Fibroblast of lung (primary cell): ENCODE results near the gene PIP4K2A. TPM values are rescaled to one million over a fixed set of nuclear protein-coding genes. Genes with fewer than 3 reads are reported as not detected.

Experiments
- DNase-seq, 2 donors: peaks; one replicate each; pipeline versions ENCODE4 v3.0.0 to v3.0.0-alpha.2; 2010; ENCODE audit warnings: low read depth in 2 of 2
- H2AFZ ChIP-seq: 2 replicates; pipeline ENCODE4 v1.5.1; 2012; ENCODE audit warnings: low read length, control low read depth, inconsistent platforms
- H3K27ac ChIP-seq: 2 replicates; pipeline ENCODE4 v1.5.1; 2011; ENCODE audit warnings: low read length, control low read depth; ENCODE audit not compliant: insufficient read depth
- H3K27me3 ChIP-seq: 2 replicates; pipeline ENCODE4 v1.5.1; 2011; ENCODE audit warnings: mild to moderate bottlenecking, low read length; ENCODE audit not compliant: control insufficient read depth, insufficient read depth
- H3K36me3 ChIP-seq: 2 replicates; pipeline ENCODE4 v1.5.1; 2011; ENCODE audit warnings: low read length; ENCODE audit not compliant: control insufficient read depth, insufficient read depth
- H3K4me1 ChIP-seq: 2 replicates; pipeline ENCODE4 v1.5.1; 2011; ENCODE audit warnings: low read length; ENCODE audit not compliant: control insufficient read depth, insufficient read depth; ENCODE audit errors: extremely low read depth
- H3K4me2 ChIP-seq: 2 replicates; pipeline ENCODE4 v1.5.1; 2011; ENCODE audit warnings: low read length, control low read depth; ENCODE audit not compliant: insufficient read depth; ENCODE audit errors: extremely low read depth
- H3K4me3 ChIP-seq, 4 experiments: fragments of 200-600 bp in 1 of 4; sonication (generic) in 1 of 4; replicated peaks in 1 of 4; 2 replicates each; pipeline ENCODE4 v1.5.1; 2011 to 2016; ENCODE audit warnings: low read length in 4 of 4, low read depth in 3 of 4, mild to moderate bottlenecking in 3 of 4, control low read depth in 2 of 4, inconsistent platforms in 1 of 4, mixed read lengths in 1 of 4; ENCODE audit not compliant: insufficient read depth in 1 of 4; ENCODE audit errors: control extremely low read depth in 1 of 4
- H3K79me2 ChIP-seq: 2 replicates; pipeline ENCODE4 v1.5.1; 2012; ENCODE audit warnings: mild to moderate bottlenecking, low read length, inconsistent platforms; ENCODE audit not compliant: control insufficient read depth, insufficient read depth
- H3K9ac ChIP-seq: 2 replicates; pipeline ENCODE4 v1.5.1; 2011; ENCODE audit warnings: mild to moderate bottlenecking, low read length, control low read depth; ENCODE audit not compliant: insufficient read depth
- H3K9me3 ChIP-seq: 2 replicates; pipeline ENCODE4 v1.5.1; 2012; ENCODE audit warnings: low read depth, low read length; ENCODE audit not compliant: control insufficient read depth, insufficient read depth
- H4K20me1 ChIP-seq: 2 replicates; pipeline ENCODE4 v1.5.1; 2011; ENCODE audit warnings: low read length; ENCODE audit not compliant: control insufficient read depth, insufficient read depth; ENCODE audit errors: extremely low read depth
- EZH2 ChIP-seq: IDR thresholded peaks from 2 replicates; pipeline ENCODE4 v1.5.1; 2012; ENCODE audit warnings: low read length, control low read depth, mild to moderate bottlenecking; ENCODE audit errors: missing control alignments
- polyA plus RNA-seq, 2 donors: library from polyadenylated mRNA; depleted of rRNA in 1 of 2; stranded (reverse) in 1 of 2; unstranded in 1 of 2; fragments of >200 nt; gene quantifications; 2 replicates each; pipeline ENCODE4 v1.2.1, GENCODE V29; 2011 to 2012; ENCODE audit warnings: missing spikeins in 1 of 2
- total RNA-seq: library from RNA; depleted of rRNA; stranded (reverse); fragments of >200 nt; gene quantifications from 2 replicates; pipeline ENCODE4 v1.2.1, GENCODE V29; 2014
- TF ChIP-seq, protein P1 (sequence below), 2 donors: IDR thresholded peaks in 1 of 2; conservative IDR thresholded peaks in 1 of 2; 1 replicate in 1 of 2; 2 replicates in 1 of 2; pipeline ENCODE4 v1.5.1; 2011 to 2012; ENCODE audit warnings: low read length in 2 of 2, control low read depth in 1 of 2, inconsistent platforms in 1 of 2, low read depth in 1 of 2, mild to moderate bottlenecking in 1 of 2

Gene PIP4K2A
- total and polyA plus RNA-seq, 2 donors (not counting 1 experiment from before 2014, with no cell fraction given), result 28.5 to 40.0 TPM

DNA sequence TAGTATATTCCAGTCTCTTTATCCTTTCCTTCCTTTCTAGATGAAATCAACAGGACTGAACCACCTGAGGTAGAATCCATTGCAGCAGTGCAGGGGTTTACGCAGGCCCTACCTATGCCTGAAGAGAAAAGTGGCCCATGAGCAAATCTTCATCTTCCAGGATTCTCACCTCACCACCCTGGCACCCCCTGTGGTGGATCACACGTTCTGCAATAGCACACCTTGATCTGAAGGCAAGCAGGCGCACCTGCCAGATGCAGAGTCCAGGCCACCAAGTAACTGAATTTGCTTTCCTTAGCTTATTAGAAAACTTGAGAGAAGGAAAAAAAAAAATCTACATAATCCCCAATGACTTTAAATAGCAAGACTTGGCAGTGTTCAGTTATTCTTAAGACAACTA, 121.4 kb downstream of the PIP4K2A start:
- Histone ChIP-seq H3K9me3 (no peaks in the 10 kb centered on the region), H3K4me3 (no peak overlapping the region), H3K36me3 (no peaks in the 10 kb centered on the region), H2AFZ (no peak overlapping the region), H3K79me2 (no peaks in the 10 kb centered on the region), H3K4me2 (no peak overlapping the region), H3K9ac (no peak overlapping the region), H3K27ac (no peak overlapping the region), H4K20me1 (no peaks in the 10 kb centered on the region), H3K27me3 (no peaks in the 10 kb centered on the region), H3K4me1 (peaks cover 11% of the 10 kb centered on the region)
- no peak for TF ChIP-seq EZH2
- TF ChIP-seq, protein P1, sequence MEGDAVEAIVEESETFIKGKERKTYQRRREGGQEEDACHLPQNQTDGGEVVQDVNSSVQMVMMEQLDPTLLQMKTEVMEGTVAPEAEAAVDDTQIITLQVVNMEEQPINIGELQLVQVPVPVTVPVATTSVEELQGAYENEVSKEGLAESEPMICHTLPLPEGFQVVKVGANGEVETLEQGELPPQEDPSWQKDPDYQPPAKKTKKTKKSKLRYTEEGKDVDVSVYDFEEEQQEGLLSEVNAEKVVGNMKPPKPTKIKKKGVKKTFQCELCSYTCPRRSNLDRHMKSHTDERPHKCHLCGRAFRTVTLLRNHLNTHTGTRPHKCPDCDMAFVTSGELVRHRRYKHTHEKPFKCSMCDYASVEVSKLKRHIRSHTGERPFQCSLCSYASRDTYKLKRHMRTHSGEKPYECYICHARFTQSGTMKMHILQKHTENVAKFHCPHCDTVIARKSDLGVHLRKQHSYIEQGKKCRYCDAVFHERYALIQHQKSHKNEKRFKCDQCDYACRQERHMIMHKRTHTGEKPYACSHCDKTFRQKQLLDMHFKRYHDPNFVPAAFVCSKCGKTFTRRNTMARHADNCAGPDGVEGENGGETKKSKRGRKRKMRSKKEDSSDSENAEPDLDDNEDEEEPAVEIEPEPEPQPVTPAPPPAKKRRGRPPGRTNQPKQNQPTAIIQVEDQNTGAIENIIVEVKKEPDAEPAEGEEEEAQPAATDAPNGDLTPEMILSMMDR (conservative IDR thresholded peaks at IDR 0.05 in 1 of 2, IDR thresholded peaks at IDR 0.05 in 1 of 2; ENCODE audit: low read depth in 1 of 2, low read length in 2 of 2), result no peak
- no peak for DNase-seq

DNA sequence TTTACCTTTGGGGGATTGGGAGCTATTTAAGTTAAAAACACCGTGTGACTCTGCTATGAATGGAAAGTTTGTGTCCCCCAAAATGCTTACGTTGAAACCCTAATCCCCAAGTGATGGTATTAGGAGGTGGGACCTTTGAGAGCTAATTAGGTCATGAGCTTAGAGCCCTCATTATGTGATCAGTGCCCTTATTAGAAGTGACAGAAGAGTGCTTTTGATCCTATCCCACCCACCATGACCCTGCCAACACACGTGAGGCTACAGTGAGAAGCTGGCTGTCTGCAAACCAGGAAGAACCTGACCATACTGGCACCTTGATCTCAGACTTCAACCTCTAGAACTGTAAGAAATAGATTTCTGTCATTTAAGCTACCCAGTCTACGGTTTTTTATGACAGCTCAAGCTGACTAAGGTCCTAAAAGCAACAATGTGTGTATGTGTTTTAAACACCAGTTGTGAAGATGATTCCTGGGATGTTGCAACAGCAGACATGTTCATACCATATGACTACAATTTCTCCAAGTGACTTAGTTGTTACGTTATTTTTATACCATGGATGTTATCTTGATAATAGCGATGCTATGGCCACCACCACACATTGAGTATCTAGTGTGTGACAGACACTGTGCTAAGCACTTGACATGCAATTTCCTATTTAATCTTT, 124.4 kb downstream of the PIP4K2A start:
- no peaks in the 10 kb centered on the region for H3K36me3 ChIP-seq
- no peaks in the 10 kb centered on the region for H4K20me1 ChIP-seq
- no peak overlapping the region for H3K9ac ChIP-seq
- H3K4me1 ChIP-seq, result no peaks in the 10 kb centered on the region
- H3K4me2 ChIP-seq, result no peak overlapping the region
- DNase-seq, result no peak
- no peak overlapping the region for H3K27ac ChIP-seq
- H3K27me3 ChIP-seq, result no peaks in the 10 kb centered on the region
- no peak for TF ChIP-seq EZH2
- TF ChIP-seq, protein P1 (conservative IDR thresholded peaks at IDR 0.05 in 1 of 2, IDR thresholded peaks at IDR 0.05 in 1 of 2; ENCODE audit: low read depth in 1 of 2, low read length in 2 of 2), result no peak
- no peak overlapping the region for H2AFZ ChIP-seq
- H3K79me2 ChIP-seq, result no peaks in the 10 kb centered on the region
- no peak overlapping the region for H3K4me3 ChIP-seq
- no peaks in the 10 kb centered on the region for H3K9me3 ChIP-seq

DNA sequence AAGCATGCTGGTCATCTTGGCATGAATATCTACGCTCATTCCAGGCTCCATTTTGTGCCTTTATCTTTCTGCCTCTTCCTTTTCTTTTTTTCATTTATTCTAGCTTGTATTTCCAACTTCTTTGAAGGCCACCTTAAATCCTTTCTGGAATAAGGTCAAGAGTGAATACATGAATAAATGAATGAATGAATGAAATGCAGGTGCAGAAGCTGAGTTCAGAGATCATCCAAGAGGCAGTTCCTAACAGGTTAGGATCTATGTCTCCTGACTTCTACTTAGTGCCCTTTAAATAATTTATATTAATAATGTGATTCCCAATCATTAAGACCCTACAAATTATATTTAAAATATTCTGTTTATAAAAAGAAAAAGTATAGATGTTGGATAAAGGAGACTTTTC, 125.9 kb downstream of the PIP4K2A start:
- no peaks in the 10 kb centered on the region for H4K20me1 ChIP-seq
- H2AFZ ChIP-seq, result no peak overlapping the region
- DNase-seq, result no peak
- H3K27ac ChIP-seq, result no peak overlapping the region
- H3K27me3 ChIP-seq, result no peaks in the 10 kb centered on the region
- no peaks in the 10 kb centered on the region for H3K79me2 ChIP-seq
- no peak overlapping the region for H3K4me2 ChIP-seq
- H3K36me3 ChIP-seq, result peaks cover 1% of the 10 kb centered on the region
- H3K4me3 ChIP-seq, result no peak overlapping the region
- H3K9ac ChIP-seq, result no peak overlapping the region
- H3K9me3 ChIP-seq, result no peaks in the 10 kb centered on the region
- no peak for TF ChIP-seq EZH2
- TF ChIP-seq, protein P1 (conservative IDR thresholded peaks at IDR 0.05 in 1 of 2, IDR thresholded peaks at IDR 0.05 in 1 of 2; ENCODE audit: low read depth in 1 of 2, low read length in 2 of 2), result no peak
- no peaks in the 10 kb centered on the region for H3K4me1 ChIP-seq
